Fibroblast of gingiva (primary cell): ENCODE results near the gene LPAR3.

ENCODE experiments used
- DNase-seq: peaks from one replicate; pipeline ENCODE4 v3.0.0-alpha.2; 2011; ENCODE audit warnings: low read depth

LPAR3 gene

GRCh38 chr1:84856726-84857270 lies 36.2 kb downstream of the LPAR3 start:
- DNase-seq, result no peak

DNA sequence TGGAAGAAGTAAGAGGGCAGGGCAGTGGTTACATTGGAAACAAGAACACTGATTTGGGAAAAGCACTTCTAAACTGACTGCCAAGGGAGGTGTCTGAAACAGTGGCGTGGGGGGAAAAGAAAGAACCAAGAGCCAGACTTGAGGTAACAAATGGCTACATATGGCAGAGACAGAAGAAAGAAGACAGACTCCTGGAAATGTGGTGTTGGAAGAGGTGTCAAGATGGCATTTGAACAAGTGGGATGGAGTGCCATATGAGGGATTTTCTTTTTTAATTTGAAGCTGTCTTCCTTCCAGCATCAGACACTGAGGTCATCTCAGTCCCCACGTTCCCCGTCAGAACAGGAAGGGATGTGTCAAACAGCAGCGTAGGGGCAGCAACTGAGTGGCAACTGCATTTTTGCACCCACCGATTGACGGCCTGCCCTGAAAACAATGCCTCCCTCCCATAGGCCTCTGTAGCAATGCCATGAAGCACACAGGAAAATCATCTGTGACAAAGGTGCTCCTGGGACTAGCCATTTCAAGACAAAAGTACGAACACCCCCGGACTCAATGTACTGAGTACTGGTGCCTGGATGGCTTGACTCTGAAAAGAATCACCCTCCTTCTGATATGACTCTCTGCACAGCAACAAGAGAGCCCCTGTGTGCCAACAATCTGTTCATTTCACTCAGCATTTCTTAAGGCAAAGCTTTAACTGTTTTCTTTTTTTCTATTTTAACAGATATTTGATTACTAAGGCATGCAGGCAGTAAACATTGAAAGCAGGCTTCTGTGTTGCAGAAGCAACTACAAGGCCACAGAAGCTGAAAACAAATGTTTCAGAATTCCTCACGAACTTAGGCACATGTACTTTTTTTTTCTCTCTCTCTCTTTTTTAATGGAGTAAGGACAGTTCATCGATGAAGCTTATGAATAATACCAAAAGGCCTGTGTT lies 37.0 kb downstream of the LPAR3 start:
- DNase-seq, result peak; percentile 36

DNA sequence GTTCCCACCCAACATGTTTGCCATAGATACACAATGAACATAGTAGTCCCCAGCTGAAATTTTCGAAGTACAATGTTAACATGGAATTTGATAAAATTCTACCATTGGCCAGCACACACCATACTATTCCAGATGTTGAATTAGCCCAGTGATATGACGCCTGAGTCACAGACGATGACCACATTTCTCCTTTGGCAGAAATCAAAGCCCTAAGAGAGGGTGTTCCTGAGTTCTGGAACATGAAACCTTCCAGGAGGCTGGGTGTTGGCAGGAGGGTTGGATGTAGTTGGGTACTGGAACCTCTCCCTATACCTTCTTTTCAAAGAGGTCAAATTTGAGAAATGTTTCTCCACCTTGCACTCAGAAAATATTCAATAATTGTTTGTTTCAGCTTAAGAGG lies 37.8 kb downstream of the LPAR3 start:
- DNase-seq, result peak; percentile 53

DNA sequence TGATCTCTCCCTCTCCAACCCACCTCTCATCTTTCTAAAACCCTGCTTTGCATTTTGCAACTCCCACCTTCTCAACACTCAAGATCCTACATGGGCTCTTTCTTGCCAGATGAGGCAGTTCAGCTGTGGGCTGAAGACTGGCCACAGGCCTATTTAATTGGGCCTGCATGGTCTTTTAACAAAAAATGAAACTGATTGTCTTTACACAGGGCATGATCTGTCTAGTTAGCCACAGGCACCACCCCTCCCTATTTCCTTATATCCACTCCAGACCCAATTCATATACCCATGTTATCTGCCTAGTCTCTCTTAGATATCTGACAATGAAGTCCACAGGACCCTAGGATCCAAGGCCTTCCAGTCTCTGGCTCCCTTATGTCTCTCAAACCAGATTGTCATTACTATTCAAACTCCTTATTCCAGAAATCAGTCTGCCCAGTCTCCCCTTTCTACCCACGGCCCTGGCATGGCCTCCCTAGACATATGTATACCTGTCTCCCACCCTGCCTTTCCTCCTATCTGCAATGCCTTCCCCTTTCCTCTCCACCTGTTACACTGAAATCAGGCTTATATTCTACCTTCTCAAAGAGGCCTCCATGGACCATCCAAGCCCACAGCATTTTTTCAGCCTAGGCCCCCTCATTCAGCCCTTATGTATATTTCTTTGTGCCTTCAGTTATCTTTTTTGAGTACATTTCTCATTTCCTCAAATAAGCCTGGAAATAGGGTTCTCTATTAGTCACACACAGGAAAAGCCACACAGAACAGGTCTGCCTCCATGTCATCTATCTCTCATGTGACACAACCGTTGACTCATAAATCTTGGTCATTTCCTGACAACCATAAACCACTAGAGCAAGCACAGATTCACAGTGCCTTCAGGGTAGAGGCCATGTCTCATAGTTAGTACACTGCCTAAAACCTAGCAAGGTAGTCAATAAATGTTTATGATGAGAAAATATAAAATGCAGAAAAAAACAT lies 39.0 kb downstream of the LPAR3 start:
- peak; percentile 37 for DNase-seq

- DNase-seq, result peak; percentile 84
Observed at GRCh38 chr1:84851839-84852238, 41.2 kb downstream of the LPAR3 start.

GRCh38 chr1:84849357-84849975 lies 43.5 kb downstream of the LPAR3 start:
- no peak for DNase-seq

- peak; percentile 97 for DNase-seq
Observed at GRCh38 chr1:84847253-84848250, 45.5 kb downstream of the LPAR3 start.

DNA sequence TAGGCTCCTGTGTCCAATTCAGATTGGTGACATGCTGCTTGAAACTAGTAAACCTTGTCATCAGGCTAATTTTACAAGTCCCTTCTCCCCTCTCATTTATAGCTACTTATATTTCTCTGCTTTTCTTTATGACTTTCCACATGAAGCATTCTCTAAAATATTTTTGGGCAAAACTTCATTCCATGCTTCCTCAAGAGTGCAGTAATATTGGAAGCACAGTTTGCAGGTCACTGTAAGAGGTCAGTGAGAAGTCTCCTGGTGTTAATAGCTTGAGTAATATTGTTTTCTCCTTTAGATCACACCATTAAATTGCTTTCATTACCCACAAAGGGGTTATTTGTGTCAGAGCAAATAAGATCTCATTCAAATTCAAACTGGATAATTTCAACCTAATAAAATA lies 46.6 kb downstream of the LPAR3 start:
- no peak for DNase-seq

- no peak for DNase-seq
Observed at GRCh38 chr1:84845357-84845756, 47.6 kb downstream of the LPAR3 start.

GRCh38 chr1:84844094-84844493 lies 48.9 kb downstream of the LPAR3 start:
- DNase-seq, result no peak

DNA sequence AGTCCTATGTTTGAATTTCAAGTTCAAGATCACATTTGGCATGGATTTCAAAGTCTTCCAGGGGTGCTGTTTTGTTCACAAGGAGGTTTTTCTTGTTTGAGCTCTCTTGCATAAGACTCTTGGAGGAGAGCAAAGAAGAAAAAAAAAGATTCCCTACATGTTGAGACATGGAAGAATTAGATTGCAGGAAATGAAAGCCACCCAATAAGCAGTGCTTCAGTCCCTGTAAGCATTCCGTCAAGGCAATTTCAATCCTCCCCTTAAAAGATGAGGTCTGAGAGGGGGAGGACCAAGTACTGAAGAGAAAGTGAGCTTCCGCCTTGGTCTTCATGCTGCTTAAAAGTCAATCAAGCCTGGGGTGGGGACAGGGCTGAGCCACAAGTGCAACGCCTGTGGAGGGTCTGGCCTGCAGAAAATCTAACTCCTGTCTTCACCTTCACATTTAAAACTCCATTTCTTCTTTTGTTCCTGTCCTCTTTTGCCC lies 50.2 kb downstream of the LPAR3 start:
- no peak for DNase-seq

GRCh38 chr1:84841971-84842370 lies 51.0 kb downstream of the LPAR3 start:
- DNase-seq, result no peak

- DNase-seq, result no peak
Observed at GRCh38 chr1:84840346-84840745, 52.7 kb downstream of the LPAR3 start.

- no peak for DNase-seq
Observed at GRCh38 chr1:84839544-84839943, 53.5 kb downstream of the LPAR3 start.

DNA sequence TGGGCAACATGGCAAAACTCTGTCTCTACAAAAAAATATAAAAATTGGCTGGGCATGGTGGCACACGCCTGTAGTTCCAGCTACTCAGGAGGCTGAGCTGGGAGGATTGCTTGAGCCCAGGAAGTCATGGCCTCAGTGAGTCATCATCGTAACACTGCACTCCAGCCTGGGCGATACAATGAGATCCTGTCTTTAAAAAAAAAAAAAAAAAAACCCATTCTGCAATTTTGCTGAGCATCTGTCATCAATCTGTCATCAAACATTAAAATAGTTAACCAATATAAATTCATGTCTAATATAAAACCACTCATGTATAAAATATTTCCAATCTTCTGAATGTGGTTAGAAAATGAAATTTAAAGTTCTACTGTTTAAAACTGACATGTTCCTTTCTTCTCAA lies 56.9 kb downstream of the LPAR3 start:
- DNase-seq, result no peak

DNA sequence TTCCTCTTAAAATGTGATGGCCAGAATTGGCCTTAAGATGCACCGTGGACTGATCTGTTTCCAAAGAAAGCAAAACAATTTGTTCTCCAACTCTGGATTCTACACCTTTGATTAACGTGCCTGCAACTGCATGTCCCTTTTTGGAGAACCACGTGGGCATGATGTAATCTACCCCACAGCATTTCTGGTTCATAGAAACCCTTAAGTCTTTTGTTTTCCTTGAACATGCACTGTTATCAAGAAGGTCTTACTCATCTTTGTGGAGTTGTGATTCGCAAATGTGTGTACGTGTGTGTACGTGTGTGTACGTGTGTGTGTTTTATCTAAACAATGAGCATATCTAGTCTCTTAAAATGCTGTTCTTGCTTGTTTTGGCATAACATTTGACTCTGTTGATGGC lies 57.8 kb downstream of the LPAR3 start:
- DNase-seq, result no peak

GRCh38 chr1:84834419-84835064 lies 58.5 kb downstream of the LPAR3 start:
- peak; percentile 66 for DNase-seq

GRCh38 chr1:84833194-84833593 lies 59.8 kb downstream of the LPAR3 start:
- DNase-seq, result no peak

DNA sequence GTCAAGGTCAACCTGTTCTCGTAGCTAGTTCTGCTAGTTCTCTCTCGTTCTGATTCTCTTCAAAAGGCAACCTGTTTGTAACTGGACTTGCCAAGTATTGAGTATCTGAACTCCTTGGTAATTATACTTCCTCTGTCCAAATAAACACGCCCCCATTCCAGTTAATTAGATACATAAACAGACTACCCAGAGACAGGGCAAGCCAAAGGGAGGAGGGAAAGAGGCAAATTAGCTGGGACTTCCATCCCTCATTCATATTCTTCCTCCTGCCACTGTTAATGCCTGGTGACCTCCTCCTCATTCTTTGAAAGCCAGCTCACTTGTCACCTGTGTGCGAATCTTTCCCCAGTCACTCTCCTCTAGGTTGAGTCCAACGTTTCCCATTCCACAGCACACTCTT lies 62.9 kb downstream of the LPAR3 start:
- DNase-seq, result no peak

GRCh38 chr1:84827976-84828375 lies 65.0 kb downstream of the LPAR3 start:
- DNase-seq, result no peak
